ENCODE data around the gene ZBTB20. TPM values are rescaled to one million over a fixed set of nuclear protein-coding genes. Genes with fewer than 3 reads are reported as not detected.

Gene ZBTB20
- total and polyA plus RNA-seq, 2 of the 4 experiments (the other 2 are of a cell fraction) = 0.75 to 14.7 TPM

- H2AFZ ChIP-seq (replicated peaks; ENCODE audit: low read length, poor library complexity) = peak overlapping the region; percentile 84
- H3K27ac ChIP-seq (ENCODE audit: insufficient read depth, low read length) = peak overlapping the region; percentile 99
- CTCF ChIA-PET = interaction anchor here (0.6 kb wide), 1 partner anchor 137 kb away, joined by 5 read pairs; no protein-coding TSS in a partner anchor
- H4K8ac ChIP-seq (ENCODE audit: low read depth in 2 of 2, low read length in 2 of 2) = peak overlapping the region; percentile 82 to 90
- H3K4ac ChIP-seq (ENCODE audit: low read depth, low read length) = peak overlapping the region; percentile 98
- ATAC-seq (ENCODE audit: low read depth) (peak; percentile 83), DNase-seq (peak; percentile 99)
- H3K4me1 ChIP-seq (ENCODE audit: control insufficient read depth, insufficient read depth, low read length) = peaks cover 12% of the 10 kb centered on the region
- peak overlapping the region; percentile 90 for H3K4me2 ChIP-seq (ENCODE audit: low read depth, low read length)
- no peaks in the 10 kb centered on the region for H4K20me1 ChIP-seq (ENCODE audit: insufficient read depth, low read length)
- peak overlapping the region; percentile 96 for H4K91ac ChIP-seq (ENCODE audit: insufficient read depth, low read depth, low read length)
- H3K79me1 ChIP-seq (ENCODE audit: low read depth in 1 of 2, low read length in 2 of 2) = peaks cover 15 to 37% of the 10 kb centered on the region in 2 experiments
- peak overlapping the region; percentile 97 for H2AK9ac ChIP-seq (replicated peaks; ENCODE audit: low read depth, low read length, poor library complexity)
- 0% methylated on average over 1 of the region's 10 CpGs; no CpG with 5 or more reads in 1 of the 2 experiments for WGBS, 2 experiments (ENCODE audit: extremely low coverage in 2 of 2, insufficient read length in 1 of 2)
- intact Hi-C loops (cut with micrococcal nuclease) = no loop called here
- TF ChIP-seq CEBPB (IDR thresholded peaks at IDR 0.05; ENCODE audit: low read depth, low read length) = peak; percentile 23; the same call in 1 of the 2 replicates
- peak; percentile 73 for TF ChIP-seq BHLHE40 (IDR thresholded peaks at IDR 0.05; ENCODE audit: low read depth, low read length)
- TF ChIP-seq NFE2L2 (IDR thresholded peaks at IDR 0.05; ENCODE audit: low read depth, low read length) = peak; percentile 97
- peak; percentile 69 for TF ChIP-seq RCOR1 (IDR thresholded peaks at IDR 0.05; ENCODE audit: insufficient replicate concordance, low read length)
- TF ChIP-seq MAFK (IDR thresholded peaks at IDR 0.05; ENCODE audit: low read depth, low read length) = peak; percentile 79
- TF ChIP-seq MAZ (IDR thresholded peaks at IDR 0.05; ENCODE audit: borderline replicate concordance, low read depth, low read length) = peak; percentile 62; the same call in 1 of the 2 replicates
- TF ChIP-seq USF2 (IDR thresholded peaks at IDR 0.05; ENCODE audit: low read depth, low read length) = no peak; the same call in 1 of the 2 replicates
- peak; percentile 25; the same call in 1 of the 2 replicates for TF ChIP-seq RAD21 (IDR thresholded peaks at IDR 0.05; ENCODE audit: low read length)
- peak; percentile 57; the same call in 1 of the 2 replicates for TF ChIP-seq MXI1 (IDR thresholded peaks at IDR 0.05; ENCODE audit: borderline replicate concordance, low read depth, low read length)
- TF ChIP-seq ELK1 (IDR thresholded peaks at IDR 0.05; ENCODE audit: borderline replicate concordance, low read depth, low read length) = no peak
- peak; percentile 96 for TF ChIP-seq POLR2A (IDR thresholded peaks at IDR 0.05; ENCODE audit: low read depth, low read length)
- no peak for TF ChIP-seq CTCF (conservative IDR thresholded peaks at IDR 0.05; ENCODE audit: low read depth, low read length)
- TF ChIP-seq FOS (IDR thresholded peaks at IDR 0.05; ENCODE audit: low read depth, low read length) = peak; percentile 85
- no peaks in the 10 kb centered on the region for H3K27me3 ChIP-seq (ENCODE audit: control insufficient read depth, insufficient read depth, low read length)
- H3K4me3 ChIP-seq (ENCODE audit: insufficient read depth, low read depth, low read length) = peak overlapping the region; percentile 62
- POLR2A ChIA-PET (ENCODE audit: unreplicated experiment) = no interaction called here
- H3K9me1 ChIP-seq (ENCODE audit: insufficient read depth, low read length) = peaks cover 5% of the 10 kb centered on the region
- H2BK5ac ChIP-seq (ENCODE audit: low read depth, low read length, poor library complexity, severe bottlenecking) = peak overlapping the region; percentile 97
- peak overlapping the region; percentile 97 for H3K18ac ChIP-seq (ENCODE audit: low read depth, low read length)
- peak overlapping the region; percentile 96 for H3K14ac ChIP-seq (replicated peaks; ENCODE audit: low read depth, low read length)
- in situ Hi-C loops (cut with MboI; ENCODE audit: low sequenced_read_pairs) = no loop called here
- H3K23ac ChIP-seq (ENCODE audit: low read depth, low read length) = peak overlapping the region; percentile 98
- H2BK15ac ChIP-seq (ENCODE audit: low read depth, low read length) = peak overlapping the region; percentile 97
- peak overlapping the region; percentile 96 for H4K5ac ChIP-seq (ENCODE audit: low read depth, low read length)
- peak overlapping the region; percentile 92 for H2AK5ac ChIP-seq (ENCODE audit: low read depth, low read length)
- peak overlapping the region; percentile 94 for H2BK20ac ChIP-seq (ENCODE audit: low read depth, low read length)
- dilution Hi-C loops (cut with HindIII; ENCODE audit: low sequenced_read_pairs, unreplicated experiment) = no loop called here
- no peaks in the 10 kb centered on the region for H3K36me3 ChIP-seq (ENCODE audit: control insufficient read depth, insufficient read depth, low read length)
- H3K9me3 ChIP-seq (ENCODE audit: control insufficient read depth, insufficient read depth, low read length) = no peaks in the 10 kb centered on the region
- peak overlapping the region; percentile 98 for H2BK120ac ChIP-seq (ENCODE audit: low read depth, low read length)
- peak overlapping the region; percentile 82 for H3K9ac ChIP-seq (ENCODE audit: low read depth, low read length)
- H3K56ac ChIP-seq (ENCODE audit: extremely low read depth, insufficient read depth, low read length) = peak overlapping the region; percentile 100
- BruUV-seq (replicated peaks) = TSS peak; percentile 65
Observed at GRCh38 chr3:114624571-114625181, 522.4 kb downstream of the ZBTB20 start.

All from IMR-90 (cell line).